NCI-H2107 (cell line): ENCODE measurements around the gene TYSND1.
"Not testable (repeated sequence)": the region's sequence is repeated elsewhere in the genome, so short reads cannot be mapped to it uniquely, and the experiment has no call there.

Experiments used
- DNase-seq: peaks from one replicate; lab custom pipeline; 2025; lab: John Stamatoyannopoulos, UW

Gene TYSND1

GRCh38 chr10:70132098-70133029, 14.1 kb downstream of the TYSND1 start, which contains the start of gene AIFM2:
Gene AIFM2, minus strand, starts transcription at chr10:70132825. Its CDS starts 8,741 bp downstream, at chr10:70124084.
- no peak for DNase-seq

GRCh38 chr10:70131560-70131937, 15.0 kb downstream of the TYSND1 start:
- DNase-seq: no peak

GRCh38 chr10:70130878-70131559, 15.5 kb downstream of the TYSND1 start:
- DNase-seq: no peak

GRCh38 chr10:70126700-70127395, 19.7 kb downstream of the TYSND1 start:
- no peak for DNase-seq

- DNase-seq: no peak
Observed at GRCh38 chr10:70125918-70126552, 20.5 kb downstream of the TYSND1 start.

- no peak for DNase-seq
Observed at GRCh38 chr10:70124918-70125317, 21.6 kb downstream of the TYSND1 start.

GRCh38 chr10:70124415-70124814, 22.1 kb downstream of the TYSND1 start:
- no peak for DNase-seq

- DNase-seq: no peak
Observed at GRCh38 chr10:70123817-70124216, 22.7 kb downstream of the TYSND1 start.

- DNase-seq: not testable (repeated sequence)
Observed at GRCh38 chr10:70123166-70123565, 23.3 kb downstream of the TYSND1 start.

GRCh38 chr10:70122742-70123141, 23.8 kb downstream of the TYSND1 start:
- DNase-seq: no peak

- no peak for DNase-seq
Observed at GRCh38 chr10:70121281-70121949, 25.1 kb downstream of the TYSND1 start.

GRCh38 chr10:70120417-70120816, 26.1 kb downstream of the TYSND1 start:
- DNase-seq: no peak

GRCh38 chr10:70119623-70120022, 26.9 kb downstream of the TYSND1 start:
- DNase-seq: no peak

- no peak for DNase-seq
Observed at GRCh38 chr10:70119197-70119596, 27.3 kb downstream of the TYSND1 start.

- no peak for DNase-seq
Observed at GRCh38 chr10:70118196-70118595, 28.3 kb downstream of the TYSND1 start.

GRCh38 chr10:70117646-70118045, 28.9 kb downstream of the TYSND1 start:
- DNase-seq: no peak

GRCh38 chr10:70115948-70116682, 30.4 kb downstream of the TYSND1 start:
- DNase-seq: no peak

- DNase-seq: no peak
Observed at GRCh38 chr10:70114902-70115301, 31.6 kb downstream of the TYSND1 start.

GRCh38 chr10:70112071-70112470, 34.4 kb downstream of the TYSND1 start:
- no peak for DNase-seq

- DNase-seq: no peak
Observed at GRCh38 chr10:70111496-70111895, 35.0 kb downstream of the TYSND1 start.
